ENCODE measurements around the gene OR52E5.

The OR52E5 gene

DNA sequence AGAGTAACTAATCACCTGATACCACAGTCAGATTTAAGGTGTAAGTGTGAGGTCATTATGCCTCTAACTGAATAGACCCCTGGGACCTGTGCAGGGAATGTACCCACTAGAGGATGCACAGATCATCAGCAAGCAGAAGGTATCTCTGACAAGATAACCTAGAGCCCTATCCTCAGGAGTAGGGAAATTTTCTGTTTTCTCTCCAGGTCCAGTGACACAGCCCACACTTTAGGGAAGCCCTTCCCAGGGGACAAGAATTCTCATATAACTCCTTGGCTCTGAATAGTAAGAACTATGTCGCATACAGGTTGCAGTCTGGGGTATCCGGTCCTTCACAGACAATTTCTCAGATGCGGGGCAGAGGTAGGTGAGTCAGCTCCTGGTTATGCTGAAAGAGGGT lies at the start of gene OR52E5:
Gene OR52E5 (plus strand): TSS at position 301 of the 400 bp plus-strand sequence. CDS start 7,569 bp downstream, outside the sequence.
- no peaks in the 10 kb centered on the region for H3K4me1 ChIP-seq (ENCODE audit: control insufficient read depth, insufficient read depth, low read length)
- no peak for DNase-seq (ENCODE audit: low read depth, low spot score)
- H3K36me3 ChIP-seq (ENCODE audit: control insufficient read depth, insufficient read depth, low read length) = no peaks in the 10 kb centered on the region
- H3K4me3 ChIP-seq (ENCODE audit: low read length) = no peak within 1 kb of the TSS
- H3K27me3 ChIP-seq (ENCODE audit: control insufficient read depth, insufficient read depth, low read length) = no peaks in the 10 kb centered on the region
- WGBS (ENCODE audit: insufficient coverage, insufficient read length) = no CpG with 5 or more reads among the region's 3 CpGs
- no peaks in the 10 kb centered on the region for H3K9me3 ChIP-seq (ENCODE audit: control insufficient read depth, insufficient read depth, low read length)
- H3K27ac ChIP-seq (ENCODE audit: low read length) = no peak within 1 kb of the TSS

DNA sequence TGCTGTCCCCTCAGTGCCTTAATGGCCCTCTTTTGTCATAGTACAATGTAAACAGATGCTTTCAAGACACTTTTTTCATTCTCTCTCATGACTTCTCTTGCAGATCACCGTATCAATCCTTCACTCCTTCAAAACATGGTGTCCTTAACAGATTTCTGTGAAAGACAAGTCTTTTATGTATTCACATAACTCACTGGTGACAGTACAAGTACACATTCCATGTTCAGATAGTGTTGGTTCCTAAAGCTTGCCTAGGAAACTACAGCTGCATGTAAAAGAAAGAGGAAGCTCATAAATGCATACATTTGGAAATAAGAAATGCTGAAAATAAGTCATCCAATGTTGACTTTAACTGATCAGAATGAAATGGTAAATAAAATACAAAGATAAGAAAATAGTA lies 46.3 kb upstream of the OR52E5 start:
- H3K27me3 ChIP-seq (ENCODE audit: control insufficient read depth, insufficient read depth, low read length) = no peaks in the 10 kb centered on the region

DNA sequence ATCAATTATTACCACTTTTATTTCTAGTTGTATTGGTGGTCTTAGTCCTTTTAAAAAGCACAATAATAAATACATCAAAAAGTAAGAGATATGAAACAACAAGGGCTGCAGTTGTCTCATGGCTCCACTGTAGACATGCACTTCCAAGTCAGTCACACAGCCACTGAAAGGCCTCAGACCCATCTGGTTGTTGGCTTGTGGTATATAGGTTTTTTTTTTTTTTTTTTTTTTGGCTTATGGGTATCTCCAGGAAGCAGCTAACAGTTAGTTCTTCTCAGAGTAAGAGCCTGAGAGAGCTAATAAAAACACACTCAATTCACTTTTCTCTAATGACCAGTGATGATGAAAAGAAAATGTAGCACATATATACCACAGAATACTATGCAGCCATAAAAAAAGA lies 45.3 kb upstream of the OR52E5 start:
- Histone ChIP-seq H3K27me3 (ENCODE audit: control insufficient read depth, insufficient read depth, low read length) (no peaks in the 10 kb centered on the region), H3K4me3 (ENCODE audit: low read length) (no peak overlapping the region), H3K9me3 (ENCODE audit: control insufficient read depth, insufficient read depth, low read length) (no peaks in the 10 kb centered on the region), H3K36me3 (ENCODE audit: control insufficient read depth, insufficient read depth, low read length) (no peaks in the 10 kb centered on the region), H3K27ac (ENCODE audit: low read length) (no peak overlapping the region), H3K4me1 (ENCODE audit: control insufficient read depth, insufficient read depth, low read length) (no peaks in the 10 kb centered on the region)
- no peak for DNase-seq (ENCODE audit: low read depth, low spot score)

More for the DNA sequence above, 46.3 kb upstream of the OR52E5 start:
- H3K9me3 ChIP-seq (ENCODE audit: control insufficient read depth, insufficient read depth, low read length) = no peaks in the 10 kb centered on the region
- WGBS (ENCODE audit: insufficient coverage, insufficient read length) = no CpG with 5 or more reads among the region's 1 CpG
- no peak overlapping the region for H3K27ac ChIP-seq (ENCODE audit: low read length)
- DNase-seq (ENCODE audit: low read depth, low spot score) = no peak
- no peaks in the 10 kb centered on the region for H3K4me1 ChIP-seq (ENCODE audit: control insufficient read depth, insufficient read depth, low read length)
- H3K36me3 ChIP-seq (ENCODE audit: control insufficient read depth, insufficient read depth, low read length) = no peaks in the 10 kb centered on the region
- no peak overlapping the region for H3K4me3 ChIP-seq (ENCODE audit: low read length)

GRCh38 chr11:5851002-5851401 lies 42.0 kb upstream of the OR52E5 start:
- Histone ChIP-seq H3K9me3 (ENCODE audit: control insufficient read depth, insufficient read depth, low read length) (no peaks in the 10 kb centered on the region), H3K27me3 (ENCODE audit: control insufficient read depth, insufficient read depth, low read length) (no peaks in the 10 kb centered on the region), H3K4me1 (ENCODE audit: control insufficient read depth, insufficient read depth, low read length) (no peaks in the 10 kb centered on the region), H3K36me3 (ENCODE audit: control insufficient read depth, insufficient read depth, low read length) (no peaks in the 10 kb centered on the region), H3K27ac (ENCODE audit: low read length) (no peak overlapping the region), H3K4me3 (ENCODE audit: low read length) (no peak overlapping the region)
- DNase-seq (ENCODE audit: low read depth, low spot score) = no peak
- no CpG with 5 or more reads among the region's 1 CpG for WGBS (ENCODE audit: insufficient coverage, insufficient read length)

- Histone ChIP-seq H3K4me1 (ENCODE audit: control insufficient read depth, insufficient read depth, low read length) (no peaks in the 10 kb centered on the region), H3K27ac (ENCODE audit: low read length) (no peak within 1 kb of the TSS), H3K9me3 (ENCODE audit: control insufficient read depth, insufficient read depth, low read length) (no peaks in the 10 kb centered on the region), H3K4me3 (ENCODE audit: low read length) (no peak within 1 kb of the TSS), H3K36me3 (ENCODE audit: control insufficient read depth, insufficient read depth, low read length) (no peaks in the 10 kb centered on the region), H3K27me3 (ENCODE audit: control insufficient read depth, insufficient read depth, low read length) (no peaks in the 10 kb centered on the region)
- DNase-seq (ENCODE audit: low read depth, low spot score) = no peak
- no CpG with 5 or more reads among the region's 3 CpGs for WGBS (ENCODE audit: insufficient coverage, insufficient read length)
These were observed 35.4 kb upstream of the OR52E5 start, which contains the start of gene OR52E8 for GRCh38 chr11:5857590-5857989. TSS of gene OR52E8 (minus strand) at chr11:5857690. CDS start at chr11:5857690, 0 bp downstream.

DNA sequence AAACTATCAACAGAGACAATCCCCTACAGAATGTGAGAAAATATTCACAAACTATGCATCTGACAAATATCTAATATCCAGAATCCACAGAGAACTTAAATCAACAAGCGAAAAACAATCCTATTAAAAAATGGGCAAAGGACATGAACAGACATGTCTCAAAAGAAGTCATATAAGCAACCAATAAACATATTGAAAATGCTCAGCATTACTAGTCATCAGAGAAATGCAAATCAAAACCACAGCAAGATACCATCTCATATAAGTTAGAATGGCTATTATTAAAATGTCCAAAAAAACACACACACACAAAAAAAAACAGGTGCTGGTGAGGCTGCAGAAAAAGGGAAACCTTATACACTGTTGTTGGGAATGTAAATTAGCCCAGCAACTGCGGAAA lies 27.2 kb upstream of the OR52E5 start:
- Histone ChIP-seq H3K36me3 (ENCODE audit: control insufficient read depth, insufficient read depth, low read length) (no peaks in the 10 kb centered on the region), H3K27me3 (ENCODE audit: control insufficient read depth, insufficient read depth, low read length) (no peaks in the 10 kb centered on the region), H3K4me1 (ENCODE audit: control insufficient read depth, insufficient read depth, low read length) (no peaks in the 10 kb centered on the region), H3K27ac (ENCODE audit: low read length) (no peak overlapping the region), H3K9me3 (ENCODE audit: control insufficient read depth, insufficient read depth, low read length) (no peaks in the 10 kb centered on the region), H3K4me3 (ENCODE audit: low read length) (no peak overlapping the region)
- no CpG with 5 or more reads among the region's 2 CpGs for WGBS (ENCODE audit: insufficient coverage, insufficient read length)
- DNase-seq (ENCODE audit: low read depth, low spot score) = no peak

GRCh38 chr11:5878564-5878963 lies 14.4 kb upstream of the OR52E5 start:
- DNase-seq (ENCODE audit: low read depth, low spot score) = no peak
- no CpG with 5 or more reads among the region's 2 CpGs for WGBS (ENCODE audit: insufficient coverage, insufficient read length)

GRCh38 chr11:5880329-5880728 lies 12.7 kb upstream of the OR52E5 start, which contains the start of gene OR52E4:
TSS of gene OR52E4 (plus strand) at chr11:5880629. CDS start at chr11:5884293, 3,664 bp downstream.
- H3K36me3 ChIP-seq (ENCODE audit: control insufficient read depth, insufficient read depth, low read length) = no peaks in the 10 kb centered on the region
- no peak within 1 kb of the TSS for H3K4me3 ChIP-seq (ENCODE audit: low read length)
- DNase-seq (ENCODE audit: low read depth, low spot score) = no peak
- H3K27me3 ChIP-seq (ENCODE audit: control insufficient read depth, insufficient read depth, low read length) = no peaks in the 10 kb centered on the region
- no peak within 1 kb of the TSS for H3K27ac ChIP-seq (ENCODE audit: low read length)
- H3K9me3 ChIP-seq (ENCODE audit: control insufficient read depth, insufficient read depth, low read length) = no peaks in the 10 kb centered on the region
- WGBS (ENCODE audit: insufficient coverage, insufficient read length) = no CpG with 5 or more reads among the region's 4 CpGs
- H3K4me1 ChIP-seq (ENCODE audit: control insufficient read depth, insufficient read depth, low read length) = no peaks in the 10 kb centered on the region

More at GRCh38 chr11:5878564-5878963, 14.4 kb upstream of the OR52E5 start:
- no peak overlapping the region for H3K4me3 ChIP-seq (ENCODE audit: low read length)
- no peaks in the 10 kb centered on the region for H3K9me3 ChIP-seq (ENCODE audit: control insufficient read depth, insufficient read depth, low read length)
- H3K36me3 ChIP-seq (ENCODE audit: control insufficient read depth, insufficient read depth, low read length) = no peaks in the 10 kb centered on the region
- H3K4me1 ChIP-seq (ENCODE audit: control insufficient read depth, insufficient read depth, low read length) = no peaks in the 10 kb centered on the region
- H3K27me3 ChIP-seq (ENCODE audit: control insufficient read depth, insufficient read depth, low read length) = no peaks in the 10 kb centered on the region
- H3K27ac ChIP-seq (ENCODE audit: low read length) = no peak overlapping the region

GRCh38 chr11:5881756-5882155 lies 11.3 kb upstream of the OR52E5 start:
- H3K27me3 ChIP-seq (ENCODE audit: control insufficient read depth, insufficient read depth, low read length) = no peaks in the 10 kb centered on the region
- no peaks in the 10 kb centered on the region for H3K4me1 ChIP-seq (ENCODE audit: control insufficient read depth, insufficient read depth, low read length)
- H3K9me3 ChIP-seq (ENCODE audit: control insufficient read depth, insufficient read depth, low read length) = no peaks in the 10 kb centered on the region
- no peak overlapping the region for H3K27ac ChIP-seq (ENCODE audit: low read length)
- no peaks in the 10 kb centered on the region for H3K36me3 ChIP-seq (ENCODE audit: control insufficient read depth, insufficient read depth, low read length)
- no peak for DNase-seq (ENCODE audit: low read depth, low spot score)
- no peak overlapping the region for H3K4me3 ChIP-seq (ENCODE audit: low read length)

DNA sequence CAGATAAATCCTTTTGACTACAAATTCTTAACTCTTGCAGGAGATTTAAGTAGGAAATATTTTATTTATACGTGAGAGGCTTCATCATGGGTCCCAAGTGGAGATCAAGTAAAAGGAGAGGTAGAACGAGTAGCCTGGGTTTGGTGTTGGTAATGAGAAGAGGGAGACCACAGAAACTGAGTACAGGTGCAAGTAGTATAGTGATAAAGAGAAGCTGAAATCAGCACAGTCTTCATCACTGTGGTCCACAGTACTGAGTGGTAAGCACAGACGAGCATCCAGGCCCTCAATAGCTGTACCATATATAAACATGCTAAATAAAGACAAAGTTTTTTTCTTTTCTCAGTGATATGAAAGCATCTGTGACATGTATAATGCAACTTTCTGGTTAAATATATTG lies 5.8 kb upstream of the OR52E5 start:
- no peak for DNase-seq (ENCODE audit: low read depth, low spot score)
- Histone ChIP-seq H3K27me3 (ENCODE audit: control insufficient read depth, insufficient read depth, low read length) (no peaks in the 10 kb centered on the region), H3K9me3 (ENCODE audit: control insufficient read depth, insufficient read depth, low read length) (no peaks in the 10 kb centered on the region), H3K36me3 (ENCODE audit: control insufficient read depth, insufficient read depth, low read length) (no peaks in the 10 kb centered on the region), H3K4me3 (ENCODE audit: low read length) (no peak overlapping the region), H3K27ac (ENCODE audit: low read length) (no peak overlapping the region), H3K4me1 (ENCODE audit: control insufficient read depth, insufficient read depth, low read length) (no peaks in the 10 kb centered on the region)
- WGBS (ENCODE audit: insufficient coverage, insufficient read length) = 100% methylated on average over 2 of the region's 3 CpGs

GRCh38 chr11:5887661-5888060 lies 5.3 kb upstream of the OR52E5 start:
- no CpG with 5 or more reads among the region's 1 CpG for WGBS (ENCODE audit: insufficient coverage, insufficient read length)
- H3K9me3 ChIP-seq (ENCODE audit: control insufficient read depth, insufficient read depth, low read length) = no peaks in the 10 kb centered on the region
- H3K27me3 ChIP-seq (ENCODE audit: control insufficient read depth, insufficient read depth, low read length) = no peaks in the 10 kb centered on the region
- no peak overlapping the region for H3K4me3 ChIP-seq (ENCODE audit: low read length)
- H3K36me3 ChIP-seq (ENCODE audit: control insufficient read depth, insufficient read depth, low read length) = no peaks in the 10 kb centered on the region
- DNase-seq (ENCODE audit: low read depth, low spot score) = no peak
- H3K27ac ChIP-seq (ENCODE audit: low read length) = no peak overlapping the region
- H3K4me1 ChIP-seq (ENCODE audit: control insufficient read depth, insufficient read depth, low read length) = no peaks in the 10 kb centered on the region

Measured in iPS DF 6.9 (cell line).